HG03064 (cell line): ENCODE data around the gene HSPB3.
"Not testable (repeated sequence)": the region's sequence is repeated elsewhere in the genome, so short reads cannot be mapped to it uniquely, and the experiment has no call there.

Source experiments
- ATAC-seq: cut with Tn5 transposase; IDR thresholded peaks from one replicate; pipeline ENCODE4 v1.9.1; 2021; ENCODE audit warnings: low read depth; ENCODE audit not compliant: unreplicated experiment

HSPB3 gene

GRCh38 chr5:54454602-54455001, 897 bp upstream of the HSPB3 start:
- ATAC-seq = no peak

- ATAC-seq = no peak
Observed at GRCh38 chr5:54457094-54457862, 1.8 kb downstream of the HSPB3 start.

- no peak for ATAC-seq
Observed at GRCh38 chr5:54458221-54458620, 2.7 kb downstream of the HSPB3 start.

- no peak for ATAC-seq
Observed at GRCh38 chr5:54460181-54460919, 4.9 kb downstream of the HSPB3 start.

- ATAC-seq = no peak
Observed at GRCh38 chr5:54462281-54462680, 6.8 kb downstream of the HSPB3 start.

- ATAC-seq = no peak
Observed at GRCh38 chr5:54463713-54464112, 8.2 kb downstream of the HSPB3 start.

- no peak for ATAC-seq
Observed at GRCh38 chr5:54469622-54470021, 14.1 kb downstream of the HSPB3 start.

- no peak for ATAC-seq
Observed at GRCh38 chr5:54470128-54470527, 14.6 kb downstream of the HSPB3 start.

GRCh38 chr5:54470677-54471076, 15.2 kb downstream of the HSPB3 start:
- no peak for ATAC-seq

- ATAC-seq = no peak
Observed at GRCh38 chr5:54471398-54471797, 15.9 kb downstream of the HSPB3 start.

- ATAC-seq = no peak
Observed at GRCh38 chr5:54476682-54477081, 21.2 kb downstream of the HSPB3 start.

GRCh38 chr5:54477941-54478478, 22.5 kb downstream of the HSPB3 start:
- ATAC-seq = no peak

GRCh38 chr5:54480296-54480695, 24.8 kb downstream of the HSPB3 start:
- no peak for ATAC-seq

- ATAC-seq = no peak
Observed at GRCh38 chr5:54484219-54484894, 28.9 kb downstream of the HSPB3 start.

- ATAC-seq = not testable (repeated sequence)
Observed at GRCh38 chr5:54485659-54486058, 30.2 kb downstream of the HSPB3 start.

GRCh38 chr5:54489648-54489979, 34.1 kb downstream of the HSPB3 start:
- not testable (repeated sequence) for ATAC-seq

GRCh38 chr5:54491326-54491725, 35.8 kb downstream of the HSPB3 start:
- ATAC-seq = no peak

GRCh38 chr5:54492178-54492577, 36.7 kb downstream of the HSPB3 start:
- ATAC-seq = no peak

GRCh38 chr5:54495027-54495426, 39.5 kb downstream of the HSPB3 start:
- no peak for ATAC-seq
